Cardiac atrium fibroblast (primary cell): ENCODE results near the gene RNF224. TPM values are rescaled to one million over a fixed set of nuclear protein-coding genes. Genes with fewer than 3 reads are reported as not detected.

Experiments used
- total RNA-seq: library from RNA; depleted of rRNA; stranded (reverse); fragments of >200 nt; gene quantifications from 2 replicates; pipeline ENCODE4 v1.2.3, GENCODE V29; 2015

The RNF224 gene
- total RNA-seq, 1 donor from 2014 or later: not detected

Other genes starting within 250 kb of the RNF224 start
- gene PTGDS, start 250.0 kb upstream of the RNF224 start, total RNA-seq: 4.5 and 15.2 TPM in 2 replicates
- not detected in 2 replicates for gene LCNL1, start 244.5 kb upstream of the RNF224 start, total RNA-seq
- gene PAXX, start 235.1 kb upstream of the RNF224 start, total RNA-seq: 17.7 and 29.2 TPM in 2 replicates
- 4.7 and 16.8 TPM in 2 replicates for gene CLIC3, start 230.9 kb upstream of the RNF224 start, total RNA-seq
- 12.3 and 23.8 TPM in 2 replicates for gene ABCA2, start 199.3 kb upstream of the RNF224 start, total RNA-seq
- gene FUT7, start 195.4 kb upstream of the RNF224 start, total RNA-seq: not detected in 2 replicates
- gene NPDC1, start 181.3 kb upstream of the RNF224 start, total RNA-seq: 51.2 and 71.8 TPM in 2 replicates
- not detected in 2 replicates for gene ENTPD2, start 173.4 kb upstream of the RNF224 start, total RNA-seq
- 0.18 and 2.6 TPM in 2 replicates for gene SAPCD2, start 156.9 kb upstream of the RNF224 start, total RNA-seq
- gene UAP1L1, start 150.0 kb upstream of the RNF224 start, total RNA-seq: 8.5 and 10.7 TPM in 2 replicates
- 86.1 and 101 TPM in 2 replicates for gene MAN1B1, start 140.5 kb upstream of the RNF224 start, total RNA-seq
- gene DPP7, start 112.8 kb upstream of the RNF224 start, total RNA-seq: 136 and 138 TPM in 2 replicates
- gene GRIN1, start 88.3 kb upstream of the RNF224 start, total RNA-seq: not detected in 2 replicates
- not detected in 2 replicates for gene LRRC26, start 57.5 kb upstream of the RNF224 start, total RNA-seq
- gene TMEM210, start 55.4 kb upstream of the RNF224 start, total RNA-seq: not detected in 2 replicates
- 13.5 and 20.3 TPM in 2 replicates for gene ANAPC2, start 38.9 kb upstream of the RNF224 start, total RNA-seq
- 52.2 and 74.0 TPM in 2 replicates for gene SSNA1, start 38.8 kb upstream of the RNF224 start, total RNA-seq
- gene TPRN, start 26.8 kb upstream of the RNF224 start, total RNA-seq: 5.8 and 7.2 TPM in 2 replicates
- 26.7 and 38.4 TPM in 2 replicates for gene TMEM203, start 21.9 kb upstream of the RNF224 start, total RNA-seq
- 8.3 and 9.4 TPM in 2 replicates for gene NDOR1, start 21.8 kb upstream of the RNF224 start, total RNA-seq
- 0.16 TPM in 1 of 2 replicates, not detected in the other for gene RNF208, start 5.3 kb upstream of the RNF224 start, total RNA-seq
- gene CYSRT1, start 2.3 kb upstream of the RNF224 start, total RNA-seq: not detected in 2 replicates
- gene SLC34A3, start 3.4 kb downstream of the RNF224 start, total RNA-seq: not detected in 2 replicates
- 223 and 269 TPM in 2 replicates for gene TUBB4B, start 13.8 kb downstream of the RNF224 start, total RNA-seq
- gene STPG3, start 23.8 kb downstream of the RNF224 start, total RNA-seq: not detected in 2 replicates
- gene NELFB, start 27.8 kb downstream of the RNF224 start, total RNA-seq: 44.6 and 49.7 TPM in 2 replicates
- 13.0 and 15.6 TPM in 2 replicates for gene TOR4A, start 50.2 kb downstream of the RNF224 start, total RNA-seq
- 0.18 and 1.9 TPM in 2 replicates for gene NRARP, start 74.8 kb downstream of the RNF224 start, total RNA-seq
- 2.8 and 4.0 TPM in 2 replicates for gene EXD3, start 195.7 kb downstream of the RNF224 start, total RNA-seq
- gene NOXA1, start 195.9 kb downstream of the RNF224 start, total RNA-seq: 0.16 TPM in 1 of 2 replicates, not detected in the other
- gene ENTPD8, start 213.9 kb downstream of the RNF224 start, total RNA-seq: not detected in 2 replicates
- gene NSMF, start 231.8 kb downstream of the RNF224 start, total RNA-seq: 40.3 and 49.1 TPM in 2 replicates